Activated T-cell treated with anti-CD3 and anti-CD28 coated beads, Interleukin-2, amount 50 U/mL, for 72 hours (primary cell): ENCODE data around the gene PPM1A. TPM values are rescaled to one million over a fixed set of nuclear protein-coding genes. Genes with fewer than 3 reads are reported as not detected.

Source experiments
- ATAC-seq, 2 donors: fragments of 150-1000 bp; cut with Tn5 transposase; replicated peaks in 1 of 2; 2 replicates each; pipeline ENCODE4 v1.10.0; 2021; ENCODE audit warnings: moderate library complexity in 2 of 2, mild to moderate bottlenecking in 1 of 2
- DNase-seq, 2 donors: peaks; one replicate each; pipeline ENCODE4 v3.0.0; 2021 to 2022; ENCODE audit warnings: mixed read lengths in 1 of 2
- H3K27ac Mint-ChIP-seq: one replicate; pipeline ENCODE4 v1.8.0; 2022; ENCODE audit warnings: mild to moderate bottlenecking, moderate library complexity, mixed read lengths
- H3K27me3 Mint-ChIP-seq: one replicate; pipeline ENCODE4 v1.8.0; 2022; ENCODE audit warnings: low read depth, mixed read lengths
- H3K36me3 Mint-ChIP-seq, 2 donors: one replicate each; pipeline ENCODE4 v1.8.0; 2022; ENCODE audit warnings: mixed read lengths in 2 of 2, mild to moderate bottlenecking in 1 of 2; ENCODE audit not compliant: insufficient read depth in 2 of 2
- H3K4me1 Mint-ChIP-seq: one replicate; pipeline ENCODE4 v1.8.0; 2022; ENCODE audit warnings: low read depth, mixed read lengths
- H3K4me3 Mint-ChIP-seq, 2 donors: one replicate each; pipeline ENCODE4 v1.8.0; 2022; ENCODE audit warnings: mild to moderate bottlenecking in 2 of 2, mixed read lengths in 2 of 2, moderate library complexity in 2 of 2
- H3K9me3 Mint-ChIP-seq, 2 donors: one replicate each; pipeline ENCODE4 v1.8.0; 2022; ENCODE audit warnings: mixed read lengths in 2 of 2
- total RNA-seq, 2 donors: library from RNA; stranded (reverse); gene quantifications; one replicate each; pipeline ENCODE4 v1.2.3, GENCODE V29; 2022

Gene PPM1A
- total RNA-seq, 2 donors from 2014 or later = 57.3 to 62.9 TPM

GRCh38 chr14:60215127-60215444 is 33.9 kb upstream of the PPM1A start:
- DNase-seq = no peak
- H3K4me3 Mint-ChIP-seq = no peak overlapping the region
- H3K27ac Mint-ChIP-seq = no peak overlapping the region
- H3K9me3 Mint-ChIP-seq = no peaks in the 10 kb centered on the region
- no peaks in the 10 kb centered on the region for H3K27me3 Mint-ChIP-seq
- H3K36me3 Mint-ChIP-seq = no peaks in the 10 kb centered on the region
- H3K4me1 Mint-ChIP-seq = peaks cover 7% of the 10 kb centered on the region
- no peak for ATAC-seq

DNA sequence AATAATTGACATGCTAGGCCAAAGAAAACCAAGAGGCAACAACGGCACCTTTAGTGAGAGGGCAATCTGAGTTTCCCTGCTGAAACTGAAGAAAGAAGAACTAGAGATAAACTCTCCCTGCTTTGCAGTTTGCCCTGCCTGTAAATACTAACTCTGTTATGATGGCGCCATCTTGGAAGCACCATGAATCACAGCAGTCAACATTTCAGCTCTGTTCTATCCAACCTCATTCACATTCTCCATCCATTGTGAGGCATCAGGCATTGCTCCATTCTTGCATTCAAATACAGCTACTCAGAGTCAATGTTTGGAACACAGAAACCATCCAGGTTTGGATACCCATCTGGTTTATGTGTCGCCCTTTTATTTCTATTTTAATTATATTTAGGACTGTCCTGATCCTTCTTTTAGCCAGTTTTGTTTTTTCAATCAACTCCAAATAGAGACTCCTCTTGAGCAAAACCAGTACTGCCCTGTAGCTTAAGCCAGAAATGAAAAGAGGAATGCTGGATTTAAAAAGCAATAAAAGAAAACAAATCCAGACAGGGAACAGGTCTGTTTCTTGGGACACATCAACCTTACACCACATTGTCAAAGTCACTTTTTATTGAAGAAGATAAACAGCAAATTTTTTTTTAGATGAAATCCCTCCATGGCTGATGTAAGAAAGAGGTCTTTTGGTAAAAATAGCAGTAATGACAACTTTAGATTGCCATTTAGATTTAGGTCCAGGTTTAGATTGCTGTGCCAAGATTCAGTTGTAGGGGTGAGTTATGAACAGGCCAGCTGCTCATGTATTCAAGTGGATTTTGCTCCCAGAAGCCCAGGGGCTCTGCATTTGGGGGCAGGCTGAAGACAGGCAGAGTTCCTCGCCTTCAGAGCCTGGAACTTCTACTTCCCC is 33.3 kb upstream of the PPM1A start:
- ATAC-seq (no peak), DNase-seq (no peak)
- Mint-ChIP-seq H3K27me3 (no peaks in the 10 kb centered on the region), H3K4me1 (peaks cover 14% of the 10 kb centered on the region), H3K9me3 (no peaks in the 10 kb centered on the region), H3K4me3 (no peak overlapping the region), H3K36me3 (no peaks in the 10 kb centered on the region), H3K27ac (no peak overlapping the region)

- Mint-ChIP-seq H3K27me3 (no peaks in the 10 kb centered on the region), H3K36me3 (no peaks in the 10 kb centered on the region), H3K9me3 (no peaks in the 10 kb centered on the region), H3K27ac (no peak overlapping the region), H3K4me3 (no peak overlapping the region), H3K4me1 (peaks cover 22% of the 10 kb centered on the region)
- ATAC-seq = no peak
- DNase-seq = no peak
Observed at GRCh38 chr14:60217713-60218112, 31.3 kb upstream of the PPM1A start.

GRCh38 chr14:60220084-60220483 is 28.9 kb upstream of the PPM1A start:
- Mint-ChIP-seq H3K4me1 (peaks cover 18% of the 10 kb centered on the region), H3K27ac (peak overlapping the region; percentile 61), H3K4me3 (peak overlapping the region in 1 of 2 donors; percentile 63), H3K36me3 (no peaks in the 10 kb centered on the region), H3K27me3 (no peaks in the 10 kb centered on the region), H3K9me3 (no peaks in the 10 kb centered on the region)
- ATAC-seq = peak; percentile 70 to 75
- peak; percentile 16 to 40 for DNase-seq

GRCh38 chr14:60220917-60221316 is 28.1 kb upstream of the PPM1A start:
- H3K9me3 Mint-ChIP-seq = no peaks in the 10 kb centered on the region

GRCh38 chr14:60221457-60221856 is 27.6 kb upstream of the PPM1A start:
- peak overlapping the region; percentile 60 for H3K27ac Mint-ChIP-seq
- H3K36me3 Mint-ChIP-seq = no peaks in the 10 kb centered on the region
- H3K9me3 Mint-ChIP-seq = no peaks in the 10 kb centered on the region
- peak; percentile 73 to 78 for ATAC-seq
- no peaks in the 10 kb centered on the region for H3K27me3 Mint-ChIP-seq
- DNase-seq = no peak
- H3K4me1 Mint-ChIP-seq = peaks cover 18% of the 10 kb centered on the region
- peak overlapping the region; percentile 15 to 63 for H3K4me3 Mint-ChIP-seq

More at GRCh38 chr14:60220917-60221316, 28.1 kb upstream of the PPM1A start:
- ATAC-seq = no peak
- no peak for DNase-seq
- peak overlapping the region; percentile 15 to 63 for H3K4me3 Mint-ChIP-seq
- no peaks in the 10 kb centered on the region for H3K36me3 Mint-ChIP-seq
- H3K4me1 Mint-ChIP-seq = peaks cover 18% of the 10 kb centered on the region
- peak overlapping the region; percentile 60 for H3K27ac Mint-ChIP-seq
- H3K27me3 Mint-ChIP-seq = no peaks in the 10 kb centered on the region

- Mint-ChIP-seq H3K4me1 (peaks cover 18% of the 10 kb centered on the region), H3K4me3 (no peak overlapping the region), H3K27ac (no peak overlapping the region), H3K27me3 (no peaks in the 10 kb centered on the region), H3K9me3 (no peaks in the 10 kb centered on the region), H3K36me3 (no peaks in the 10 kb centered on the region)
- no peak for ATAC-seq
- no peak for DNase-seq
Observed at GRCh38 chr14:60222820-60223219, 26.2 kb upstream of the PPM1A start.

DNA sequence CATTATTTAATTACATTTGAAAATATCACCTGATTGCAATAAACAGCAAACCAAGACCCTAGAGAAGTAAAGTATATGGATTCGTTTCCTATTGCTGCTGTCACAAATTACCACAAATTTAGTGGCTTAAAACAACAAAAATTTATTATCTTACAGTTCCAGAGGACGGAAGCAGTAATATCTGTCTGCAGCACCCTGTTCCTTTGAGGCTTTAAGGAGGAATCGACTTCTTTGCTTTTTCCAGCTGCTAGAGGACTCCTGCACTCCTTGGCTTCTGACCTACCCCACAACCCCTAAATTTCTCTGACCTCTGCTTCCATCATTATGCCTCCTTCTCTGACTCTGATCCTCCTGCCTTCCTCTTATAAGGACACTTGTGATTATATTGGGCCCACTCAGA is 23.8 kb upstream of the PPM1A start:
- Mint-ChIP-seq H3K4me3 (no peak overlapping the region), H3K36me3 (no peaks in the 10 kb centered on the region), H3K4me1 (peaks cover 13% of the 10 kb centered on the region), H3K9me3 (no peaks in the 10 kb centered on the region), H3K27me3 (no peaks in the 10 kb centered on the region), H3K27ac (no peak overlapping the region)
- ATAC-seq = no peak
- no peak for DNase-seq

GRCh38 chr14:60226298-60226697 is 22.7 kb upstream of the PPM1A start:
- DNase-seq (no peak), ATAC-seq (no peak)
- H3K4me3 Mint-ChIP-seq = no peak overlapping the region
- H3K4me1 Mint-ChIP-seq = peaks cover 3% of the 10 kb centered on the region
- no peak overlapping the region for H3K27ac Mint-ChIP-seq
- peaks cover 0 to 5% of the 10 kb centered on the region in 2 donors for H3K9me3 Mint-ChIP-seq
- H3K36me3 Mint-ChIP-seq = no peaks in the 10 kb centered on the region
- H3K27me3 Mint-ChIP-seq = no peaks in the 10 kb centered on the region

DNA sequence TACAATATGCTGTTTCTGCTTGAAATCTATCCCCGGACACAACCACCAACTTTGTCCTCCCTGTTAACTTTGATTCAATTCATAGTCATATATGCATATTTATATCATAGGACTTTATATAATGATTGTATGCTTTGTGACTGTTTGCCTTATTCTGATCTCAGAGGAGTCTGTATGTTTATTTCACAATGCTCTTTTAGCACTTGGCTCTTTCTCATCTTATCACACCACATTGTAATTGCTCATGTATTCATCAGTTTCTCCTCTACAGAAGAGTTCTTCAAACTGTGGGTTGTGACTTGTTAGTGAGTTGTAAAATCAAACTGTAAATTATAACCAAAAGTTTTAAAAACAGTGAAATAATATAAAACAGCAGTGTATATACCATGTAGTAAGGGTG is 21.7 kb upstream of the PPM1A start:
- Mint-ChIP-seq H3K27ac (peak overlapping the region; percentile 80), H3K4me1 (no peaks in the 10 kb centered on the region), H3K9me3 (peaks cover 2 to 5% of the 10 kb centered on the region in 2 donors), H3K27me3 (no peaks in the 10 kb centered on the region), H3K4me3 (no peak overlapping the region), H3K36me3 (peaks cover 0 to under 1% of the 10 kb centered on the region in 2 donors)
- no peak for DNase-seq
- no peak for ATAC-seq

DNA sequence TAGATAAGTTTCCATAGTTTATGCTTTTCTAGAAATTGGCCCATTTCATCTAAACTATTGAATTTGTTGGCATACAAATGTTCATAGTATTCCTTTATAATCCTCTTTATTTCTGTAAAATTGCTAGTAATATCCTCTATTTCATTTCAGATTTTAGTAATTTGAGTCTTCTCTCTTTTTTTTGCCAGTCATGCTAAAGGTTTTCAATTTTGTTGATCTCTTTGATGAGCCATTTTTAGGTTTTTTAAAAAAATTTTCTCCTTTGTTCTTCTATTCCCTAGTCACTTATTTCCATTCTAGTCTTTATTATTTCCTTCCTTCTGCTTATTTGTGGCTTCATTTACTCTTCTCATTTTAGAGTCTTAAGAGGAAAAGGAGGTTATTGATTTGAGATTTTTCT is 19.4 kb upstream of the PPM1A start:
- Mint-ChIP-seq H3K27me3 (no peaks in the 10 kb centered on the region), H3K4me3 (no peak overlapping the region), H3K9me3 (peaks cover 7 to 12% of the 10 kb centered on the region in 2 donors), H3K36me3 (peaks cover 2 to 6% of the 10 kb centered on the region in 2 donors), H3K4me1 (no peaks in the 10 kb centered on the region), H3K27ac (no peak overlapping the region)
- DNase-seq = no peak
- no peak for ATAC-seq

DNA sequence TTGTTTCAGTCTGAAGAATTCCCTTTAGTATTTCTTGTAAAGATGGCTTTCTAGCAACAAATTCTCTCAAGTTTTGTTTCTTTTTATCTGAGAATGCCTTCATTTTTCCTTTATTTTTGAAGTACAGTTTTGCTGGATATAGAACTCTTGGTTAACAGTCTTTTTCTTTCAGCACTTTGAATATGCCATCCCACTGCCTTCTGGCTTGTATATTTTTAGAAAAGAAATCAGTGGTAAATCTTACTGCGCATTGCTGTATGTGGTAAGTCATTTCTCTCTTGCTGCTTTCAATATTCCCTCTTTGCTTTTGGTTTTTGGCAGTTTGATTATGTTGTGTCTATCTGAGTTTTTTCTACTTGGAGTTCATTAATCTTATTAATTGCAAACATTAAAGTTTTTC is 16.8 kb upstream of the PPM1A start:
- no peaks in the 10 kb centered on the region for H3K4me1 Mint-ChIP-seq
- peaks cover 2 to 6% of the 10 kb centered on the region in 2 donors for H3K36me3 Mint-ChIP-seq
- H3K27me3 Mint-ChIP-seq = no peaks in the 10 kb centered on the region
- ATAC-seq (no peak), DNase-seq (no peak)
- no peak overlapping the region for H3K27ac Mint-ChIP-seq
- H3K4me3 Mint-ChIP-seq = no peak overlapping the region
- H3K9me3 Mint-ChIP-seq = peaks cover 7 to 12% of the 10 kb centered on the region in 2 donors

GRCh38 chr14:60233251-60233650 is 15.8 kb upstream of the PPM1A start:
- Mint-ChIP-seq H3K27ac (no peak overlapping the region), H3K4me3 (no peak overlapping the region), H3K36me3 (peaks cover 2 to 6% of the 10 kb centered on the region in 2 donors), H3K27me3 (no peaks in the 10 kb centered on the region), H3K4me1 (no peaks in the 10 kb centered on the region), H3K9me3 (peaks cover 7 to 12% of the 10 kb centered on the region in 2 donors)
- ATAC-seq (no peak), DNase-seq (no peak)

GRCh38 chr14:60233891-60234290 is 15.1 kb upstream of the PPM1A start:
- Mint-ChIP-seq H3K4me3 (no peak overlapping the region), H3K4me1 (no peaks in the 10 kb centered on the region), H3K9me3 (peaks cover 7 to 12% of the 10 kb centered on the region in 2 donors), H3K27me3 (no peaks in the 10 kb centered on the region), H3K27ac (no peak overlapping the region), H3K36me3 (peaks cover 2 to 6% of the 10 kb centered on the region in 2 donors)
- ATAC-seq (no peak), DNase-seq (no peak)
